ENCODE measurements around the gene ATXN1. TPM values are rescaled to one million over a fixed set of nuclear protein-coding genes. Genes with fewer than 3 reads are reported as not detected.

The ATXN1 gene
- total RNA-seq, 1 experiment from 2014 or later = under 0.01 TPM

- in situ Hi-C loops (cut with HindIII; ENCODE audit: low sequenced_read_pairs) = no loop called here
- DNase-seq (ENCODE audit: low spot score) = no peak
These were observed 4.0 kb upstream of the ATXN1 start for GRCh38 chr6:16765235-16765634.

GRCh38 chr6:16764188-16764950 is 3.1 kb upstream of the ATXN1 start:
- in situ Hi-C loops (cut with HindIII; ENCODE audit: low sequenced_read_pairs) = no loop called here

GRCh38 chr6:16762550-16763477 is 1.6 kb upstream of the ATXN1 start:
- in situ Hi-C loops (cut with HindIII; ENCODE audit: low sequenced_read_pairs) = no loop called here

More at GRCh38 chr6:16764188-16764950, 3.1 kb upstream of the ATXN1 start:
- peak; percentile 52 for DNase-seq (ENCODE audit: low spot score)

GRCh38 chr6:16762268-16762549 is 949 bp upstream of the ATXN1 start:
- in situ Hi-C loops (cut with HindIII; ENCODE audit: low sequenced_read_pairs) = no loop called here
- DNase-seq (ENCODE audit: low spot score) = no peak

More at GRCh38 chr6:16762550-16763477, 1.6 kb upstream of the ATXN1 start:
- DNase-seq (ENCODE audit: low spot score) = peak; percentile 87

GRCh38 chr6:16761471-16762267 is 409 bp upstream of the ATXN1 start:
- peak; percentile 79 for DNase-seq (ENCODE audit: low spot score)
- in situ Hi-C loops (cut with HindIII; ENCODE audit: low sequenced_read_pairs) = no loop called here

GRCh38 chr6:16759646-16760515 is 1.4 kb downstream of the ATXN1 start:
- in situ Hi-C loops (cut with HindIII; ENCODE audit: low sequenced_read_pairs) = no loop called here
- peak; percentile 73 for DNase-seq (ENCODE audit: low spot score)

GRCh38 chr6:16759181-16759645 is 2.0 kb downstream of the ATXN1 start:
- in situ Hi-C loops (cut with HindIII; ENCODE audit: low sequenced_read_pairs) = no loop called here
- DNase-seq (ENCODE audit: low spot score) = peak; percentile 75

GRCh38 chr6:16758163-16758975 is 2.9 kb downstream of the ATXN1 start:
- in situ Hi-C loops (cut with HindIII; ENCODE audit: low sequenced_read_pairs) = no loop called here
- DNase-seq (ENCODE audit: low spot score) = peak; percentile 78

- in situ Hi-C loops (cut with HindIII; ENCODE audit: low sequenced_read_pairs) = no loop called here
- no peak for DNase-seq (ENCODE audit: low spot score)
These were observed 3.9 kb downstream of the ATXN1 start for GRCh38 chr6:16757332-16757731.

GRCh38 chr6:16756660-16757255 is 4.5 kb downstream of the ATXN1 start:
- in situ Hi-C loops (cut with HindIII; ENCODE audit: low sequenced_read_pairs) = no loop called here
- no peak for DNase-seq (ENCODE audit: low spot score)

GRCh38 chr6:16755544-16755943 is 5.7 kb downstream of the ATXN1 start:
- in situ Hi-C loops (cut with HindIII; ENCODE audit: low sequenced_read_pairs) = no loop called here
- no peak for DNase-seq (ENCODE audit: low spot score)

- DNase-seq (ENCODE audit: low spot score) = no peak
- in situ Hi-C loops (cut with HindIII; ENCODE audit: low sequenced_read_pairs) = no loop called here
These were observed 6.4 kb downstream of the ATXN1 start for GRCh38 chr6:16754876-16755275.

GRCh38 chr6:16754274-16754673 is 7.0 kb downstream of the ATXN1 start:
- in situ Hi-C loops (cut with HindIII; ENCODE audit: low sequenced_read_pairs) = no loop called here
- no peak for DNase-seq (ENCODE audit: low spot score)

GRCh38 chr6:16753341-16753740 is 7.9 kb downstream of the ATXN1 start:
- in situ Hi-C loops (cut with HindIII; ENCODE audit: low sequenced_read_pairs) = no loop called here

GRCh38 chr6:16752206-16752866 is 8.9 kb downstream of the ATXN1 start:
- no peak for DNase-seq (ENCODE audit: low spot score)
- in situ Hi-C loops (cut with HindIII; ENCODE audit: low sequenced_read_pairs) = no loop called here

More at GRCh38 chr6:16753341-16753740, 7.9 kb downstream of the ATXN1 start:
- no peak for DNase-seq (ENCODE audit: low spot score)

GRCh38 chr6:16751251-16751946 is 9.9 kb downstream of the ATXN1 start:
- DNase-seq (ENCODE audit: low spot score) = no peak
- in situ Hi-C loops (cut with HindIII; ENCODE audit: low sequenced_read_pairs) = no loop called here

All from G401 (cell line).